GM13977 (cell line): Measurements from ENCODE around the gene UBE2L3.
"Not testable (repeated sequence)": the region's sequence is repeated elsewhere in the genome, so short reads cannot be mapped to it uniquely, and the experiment has no call there.

Experiments
- DNase-seq: peaks from one replicate; pipeline ENCODE4 v3.0.0; 2012; ENCODE audit warnings: low spot score
- CTCF ChIP-seq: IDR thresholded peaks from 2 replicates; pipeline ENCODE4 v1.5.1; 2012; ENCODE audit warnings: mild to moderate bottlenecking, control low read depth; ENCODE audit not compliant: insufficient read depth; ENCODE audit errors: extremely low read depth, missing control alignments
- in situ Hi-C: fragments of 300-500 bp; cut with MboI; formaldehyde crosslinking; loops from one replicate; pipeline ENCODE4 v1.12.0; 2022; ENCODE audit warnings: low sequenced_read_pairs, low pct_unique_long_range_greater_than_20kb, mixed read lengths, inconsistent platforms; ENCODE audit not compliant: unreplicated experiment

UBE2L3 gene

GRCh38 chr22:21615731-21616130 is 48.2 kb downstream of the UBE2L3 start:
- in situ Hi-C loops: no loop called here
- DNase-seq: no peak
- TF ChIP-seq CTCF: no peak

- in situ Hi-C loops, DNase-seq: not testable (repeated sequence)
Measured at GRCh38 chr22:21617337-21617736, 49.8 kb downstream of the UBE2L3 start.

GRCh38 chr22:21621025-21621424 is 53.5 kb downstream of the UBE2L3 start:
- no peak for TF ChIP-seq CTCF
- in situ Hi-C loops: no loop called here
- DNase-seq: no peak

- in situ Hi-C loops: no loop called here
- no peak for TF ChIP-seq CTCF
- no peak for DNase-seq
Measured at GRCh38 chr22:21622011-21622918, 54.8 kb downstream of the UBE2L3 start.

- DNase-seq: no peak
- in situ Hi-C loops: no loop called here
- TF ChIP-seq CTCF: no peak
Measured at GRCh38 chr22:21622919-21623647, 55.6 kb downstream of the UBE2L3 start.

GRCh38 chr22:21623648-21623970 is 56.1 kb downstream of the UBE2L3 start:
- DNase-seq: no peak
- TF ChIP-seq CTCF: no peak
- in situ Hi-C loops: no loop called here
